ENCODE data around the gene CNTN6.

The CNTN6 gene

DNA sequence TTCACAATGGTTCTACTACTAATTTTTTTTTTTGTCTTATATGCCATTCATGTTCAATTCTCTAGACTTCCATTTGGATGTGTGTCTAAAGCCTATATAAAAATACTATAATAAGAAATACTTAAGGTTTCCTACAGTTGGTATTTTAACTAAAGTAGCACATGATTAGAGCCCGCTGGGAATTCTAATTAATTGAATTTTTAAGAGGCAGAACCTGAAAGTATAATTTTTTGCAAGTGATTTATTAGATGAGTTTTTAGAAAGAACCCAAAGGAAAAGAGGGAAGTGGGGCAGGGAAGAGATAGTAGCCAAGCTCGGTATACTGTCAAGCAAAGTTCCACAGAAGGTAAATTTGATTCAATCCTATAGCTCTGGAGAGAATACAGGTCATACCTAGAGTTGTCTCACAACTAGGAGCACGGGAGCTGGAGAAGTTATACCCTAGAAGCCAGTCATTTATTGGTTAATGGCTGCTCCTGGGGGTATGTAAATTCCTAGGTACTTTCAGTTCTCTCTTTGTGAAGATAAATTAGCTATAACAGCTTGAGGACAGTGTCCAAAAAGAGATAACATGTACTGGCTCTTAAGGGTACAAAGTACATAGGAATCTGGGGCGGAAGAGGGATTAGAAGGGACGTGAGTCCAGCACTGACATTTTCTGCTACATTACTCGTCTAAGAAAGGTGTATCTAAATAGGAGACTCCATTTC lies 225.6 kb downstream of the CNTN6 start:
- no peak for TF ChIP-seq CTCF (IDR thresholded peaks at IDR 0.05; ENCODE audit: low read depth, low read length)
- no peak overlapping the region for H3K4me3 ChIP-seq (ENCODE audit: low read depth, low read length)
- in situ Hi-C loops (cut with HindIII; ENCODE audit: low sequenced_read_pairs) = no loop called here
- DNase-seq (ENCODE audit: low read depth, low spot score) = no peak

DNA sequence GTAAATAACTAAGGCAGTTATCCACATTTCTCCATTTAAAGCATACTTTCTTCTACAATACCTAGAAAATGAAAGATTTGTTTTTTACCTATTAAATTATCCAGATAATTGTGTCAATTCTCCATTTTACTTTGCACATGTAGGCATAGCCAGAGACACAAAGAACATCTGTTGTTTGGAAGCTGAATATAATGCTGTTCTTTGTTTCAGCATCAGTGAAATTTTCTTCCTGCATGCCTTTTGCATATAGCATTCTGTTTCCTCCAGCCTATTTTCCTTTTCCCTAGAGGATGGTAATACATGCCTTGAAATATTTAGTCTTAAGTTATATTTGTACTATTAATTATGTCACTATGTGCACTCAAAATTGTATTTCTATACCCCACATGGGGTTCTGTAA lies 233.7 kb downstream of the CNTN6 start:
- in situ Hi-C loops (cut with HindIII; ENCODE audit: low sequenced_read_pairs) = no loop called here
- DNase-seq (ENCODE audit: low read depth, low spot score) = no peak
- H3K4me3 ChIP-seq (ENCODE audit: low read depth, low read length) = no peak overlapping the region
- TF ChIP-seq CTCF (IDR thresholded peaks at IDR 0.05; ENCODE audit: low read depth, low read length) = no peak

DNA sequence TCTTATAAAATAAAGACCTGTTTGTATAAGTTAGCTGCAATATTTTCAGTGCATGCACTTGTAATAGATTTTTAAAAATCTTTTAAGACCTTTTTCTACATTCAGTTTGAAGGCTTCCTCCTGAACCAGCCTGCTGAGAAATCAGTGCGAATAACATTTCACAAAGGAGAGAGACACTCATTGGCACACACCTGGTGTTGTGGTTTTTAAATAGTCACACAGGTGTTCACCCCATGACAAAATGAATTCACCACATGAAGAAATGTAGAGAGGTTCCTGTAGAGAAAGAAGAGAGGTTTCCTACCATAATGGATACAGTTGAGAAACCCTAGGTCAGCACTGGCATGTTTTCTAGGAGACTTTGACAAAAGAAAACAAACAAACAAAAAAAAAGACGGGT lies 237.3 kb downstream of the CNTN6 start:
- no peak overlapping the region for H3K4me3 ChIP-seq (ENCODE audit: low read depth, low read length)
- in situ Hi-C loops (cut with HindIII; ENCODE audit: low sequenced_read_pairs) = no loop called here
- no peak for DNase-seq (ENCODE audit: low read depth, low spot score)
- no peak for TF ChIP-seq CTCF (IDR thresholded peaks at IDR 0.05; ENCODE audit: low read depth, low read length)

DNA sequence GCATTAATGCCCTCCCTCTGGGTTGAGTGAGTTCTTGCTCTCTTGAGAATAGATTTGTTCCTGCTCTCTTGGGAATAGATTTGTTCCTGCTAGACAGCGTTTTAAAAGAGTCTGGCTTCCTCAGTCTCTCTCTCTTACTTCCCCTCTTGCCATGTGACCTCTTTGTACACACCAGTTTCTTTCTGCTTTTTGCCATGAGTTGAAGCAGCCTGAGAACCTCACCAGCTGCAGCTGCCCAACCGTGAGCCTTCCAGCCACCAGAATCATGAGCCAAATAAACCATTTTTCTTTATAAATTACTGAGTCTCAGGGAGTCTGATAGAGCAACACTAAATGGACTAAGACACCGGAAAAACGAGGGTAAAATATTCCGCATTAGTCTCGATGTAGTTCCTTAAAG lies 253.6 kb downstream of the CNTN6 start:
- H3K4me3 ChIP-seq (ENCODE audit: low read depth, low read length) = no peak overlapping the region
- in situ Hi-C loops (cut with HindIII; ENCODE audit: low sequenced_read_pairs) = no loop called here
- DNase-seq (ENCODE audit: low read depth, low spot score) = no peak
- no peak for TF ChIP-seq CTCF (IDR thresholded peaks at IDR 0.05; ENCODE audit: low read depth, low read length)

- peak; percentile 0 for DNase-seq (ENCODE audit: low read depth, low spot score)
- in situ Hi-C loops (cut with HindIII; ENCODE audit: low sequenced_read_pairs) = no loop called here
- H3K4me3 ChIP-seq (ENCODE audit: low read depth, low read length) = no peak overlapping the region
- no peak for TF ChIP-seq CTCF (IDR thresholded peaks at IDR 0.05; ENCODE audit: low read depth, low read length)
These were observed 255.7 kb downstream of the CNTN6 start for GRCh38 chr3:1348547-1348946.

GRCh38 chr3:1350885-1351284 lies 258.1 kb downstream of the CNTN6 start:
- in situ Hi-C loops (cut with HindIII; ENCODE audit: low sequenced_read_pairs) = no loop called here
- no peak for DNase-seq (ENCODE audit: low read depth, low spot score)
- no peak for TF ChIP-seq CTCF (IDR thresholded peaks at IDR 0.05; ENCODE audit: low read depth, low read length)
- no peak overlapping the region for H3K4me3 ChIP-seq (ENCODE audit: low read depth, low read length)
